ENCODE results near the gene OR8H3. TPM values are rescaled to one million over a fixed set of nuclear protein-coding genes. Genes with fewer than 3 reads are reported as not detected.

OR8H3 gene

Small RNAs within 50 kb of the gene (small RNA-seq; reads per million reads assigned to genes)
- not detected for gene OR8I4P (ENCODE audit: insufficient read depth)
